ENCODE results near the gene SBF2.
A peak's percentile ranks its signal among the peaks of the same experiment; 100 is the strongest.

SBF2 gene

GRCh38 chr11:10072142-10072541, 221.9 kb downstream of the SBF2 start:
- Histone ChIP-seq H3K27me3 (no peaks in the 10 kb centered on the region), H3K27ac (no peak overlapping the region), H3K9me3 (no peaks in the 10 kb centered on the region), H3K36me3 (no peaks in the 10 kb centered on the region), H3K4me3 (ENCODE audit: low read depth in 1 of 2, low read length in 1 of 2) (no peak overlapping the region), H3K4me1 (ENCODE audit: control insufficient read depth in 1 of 2, insufficient read depth in 1 of 2, low read depth in 1 of 2, low read length in 1 of 2) (no peaks in the 10 kb centered on the region)
- no peak for TF ChIP-seq CTCF (IDR thresholded peaks at IDR 0.05)

GRCh38 chr11:10067629-10068300, 226.3 kb downstream of the SBF2 start:
- no peaks in the 10 kb centered on the region for H3K36me3 ChIP-seq
- no peaks in the 10 kb centered on the region for H3K9me3 ChIP-seq
- H3K4me3 ChIP-seq (ENCODE audit: low read depth in 1 of 2, low read length in 1 of 2) = no peak overlapping the region
- no peak for TF ChIP-seq CTCF (IDR thresholded peaks at IDR 0.05)
- H3K27ac ChIP-seq = peak overlapping the region; percentile 8
- H3K27me3 ChIP-seq = no peaks in the 10 kb centered on the region
- H3K4me1 ChIP-seq (ENCODE audit: control insufficient read depth in 1 of 2, insufficient read depth in 1 of 2, low read depth in 1 of 2, low read length in 1 of 2) = no peaks in the 10 kb centered on the region

GRCh38 chr11:10066441-10066840, 227.6 kb downstream of the SBF2 start:
- no peak for TF ChIP-seq CTCF (IDR thresholded peaks at IDR 0.05)
- Histone ChIP-seq H3K4me1 (ENCODE audit: control insufficient read depth in 1 of 2, insufficient read depth in 1 of 2, low read depth in 1 of 2, low read length in 1 of 2) (no peaks in the 10 kb centered on the region), H3K27me3 (no peaks in the 10 kb centered on the region), H3K9me3 (no peaks in the 10 kb centered on the region), H3K4me3 (ENCODE audit: low read depth in 1 of 2, low read length in 1 of 2) (no peak overlapping the region), H3K36me3 (no peaks in the 10 kb centered on the region), H3K27ac (no peak overlapping the region)

GRCh38 chr11:10064828-10065227, 229.2 kb downstream of the SBF2 start:
- Histone ChIP-seq H3K9me3 (no peaks in the 10 kb centered on the region), H3K4me3 (ENCODE audit: low read depth in 1 of 2, low read length in 1 of 2) (no peak overlapping the region), H3K27me3 (no peaks in the 10 kb centered on the region), H3K27ac (no peak overlapping the region), H3K36me3 (no peaks in the 10 kb centered on the region), H3K4me1 (ENCODE audit: control insufficient read depth in 1 of 2, insufficient read depth in 1 of 2, low read depth in 1 of 2, low read length in 1 of 2) (no peaks in the 10 kb centered on the region)
- TF ChIP-seq CTCF (IDR thresholded peaks at IDR 0.05) = no peak

GRCh38 chr11:10058356-10058755, 235.7 kb downstream of the SBF2 start:
- no peak for TF ChIP-seq CTCF (IDR thresholded peaks at IDR 0.05)
- no peak overlapping the region for H3K4me3 ChIP-seq (ENCODE audit: low read depth in 1 of 2, low read length in 1 of 2)
- H3K9me3 ChIP-seq = no peaks in the 10 kb centered on the region
- no peaks in the 10 kb centered on the region for H3K36me3 ChIP-seq
- H3K27ac ChIP-seq = no peak overlapping the region
- H3K4me1 ChIP-seq (ENCODE audit: control insufficient read depth in 1 of 2, insufficient read depth in 1 of 2, low read depth in 1 of 2, low read length in 1 of 2) = no peaks in the 10 kb centered on the region
- H3K27me3 ChIP-seq = no peaks in the 10 kb centered on the region
